ENCODE results near the gene PLXNA4.

DNA sequence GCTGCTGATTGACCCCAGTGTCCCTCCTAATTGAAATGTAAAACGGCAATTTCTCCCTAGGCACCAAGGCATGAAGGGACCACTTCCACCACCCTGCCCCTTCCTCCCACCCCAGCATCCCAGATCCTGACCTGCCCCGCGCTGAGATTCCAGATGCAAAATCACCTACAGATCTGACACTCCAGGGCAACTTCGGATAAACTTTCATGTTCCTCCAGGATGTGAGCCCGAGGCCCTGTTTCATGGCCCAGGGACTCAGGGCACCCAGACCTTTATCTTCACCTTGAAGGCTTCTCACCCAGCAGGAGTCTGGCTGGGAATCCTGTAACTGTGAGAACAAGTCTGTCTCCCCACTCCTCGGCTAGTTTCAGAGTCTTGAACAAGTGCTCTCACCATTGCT is 361.8 kb downstream of the PLXNA4 start:
- TF ChIP-seq POLR2AphosphoS5 (IDR thresholded peaks at IDR 0.05; ENCODE audit: low read depth, low read length) (no peak), SIN3A (IDR thresholded peaks at IDR 0.05; ENCODE audit: borderline replicate concordance, insufficient read depth, low read length) (no peak), TAF1 (IDR thresholded peaks at IDR 0.05; ENCODE audit: borderline replicate concordance, insufficient read depth, low read length) (no peak), REST (IDR thresholded peaks at IDR 0.05; ENCODE audit: insufficient read depth in 1 of 2, low read depth in 2 of 2, low read length in 2 of 2) (no peak)
